ENCODE measurements around the gene SPTBN5. TPM values are rescaled to one million over a fixed set of nuclear protein-coding genes. Genes with fewer than 3 reads are reported as not detected.

SPTBN5 gene
- total and polyA plus RNA-seq, 2 experiments from 2014 or later: 0.57 to 1.1 TPM

GRCh38 chr15:41811432-41812195 lies 82.2 kb downstream of the SPTBN5 start (continued):
- TF ChIP-seq ZNF462 (CRISPR knock-in tag; IDR thresholded peaks at IDR 0.05): no peak
- no peak for TF ChIP-seq NANOG (IDR thresholded peaks at IDR 0.05; ENCODE audit: borderline replicate concordance)
- TF ChIP-seq JUNB (IDR thresholded peaks at IDR 0.05; ENCODE audit: unreplicated experiment): no peak
- TF ChIP-seq EZH2phosphoT487 (IDR thresholded peaks at IDR 0.05; ENCODE audit: unreplicated experiment): no peak

GRCh38 chr15:41810651-41811431 lies 83.0 kb downstream of the SPTBN5 start:
- Histone ChIP-seq H3K27ac (ENCODE audit: low read depth) (no peak overlapping the region), H3K4me2 (no peak overlapping the region), H3K27me3 (ENCODE audit: insufficient read depth) (no peaks in the 10 kb centered on the region), H3K4me1 (ENCODE audit: insufficient read depth) (no peaks in the 10 kb centered on the region), H2AFZ (no peak overlapping the region; the same call in 1 of the 2 replicates), H3K9me2 (ENCODE audit: insufficient read depth) (no peaks in the 10 kb centered on the region), H4K20me1 (replicated peaks; ENCODE audit: insufficient read depth) (no peaks in the 10 kb centered on the region), H3K79me2 (replicated peaks; ENCODE audit: insufficient read depth) (no peaks in the 10 kb centered on the region), H3K36me3 (ENCODE audit: insufficient read depth) (no peaks in the 10 kb centered on the region), H3K4me3 (no peak overlapping the region), H3F3A (replicated peaks; ENCODE audit: low read depth) (no peaks in the 10 kb centered on the region)
- peaks cover 7% of the 10 kb centered on the region for H3K27me3 Mint-ChIP-seq (ENCODE audit: insufficient read depth, low read depth, poor library complexity)
- H3K4me1 Mint-ChIP-seq: peaks cover 11% of the 10 kb centered on the region
- DNase-seq (ENCODE audit: low spot score): no peak
- H3K36me3 Mint-ChIP-seq (ENCODE audit: low read depth): no peaks in the 10 kb centered on the region; the same call in 2 of the 3 replicates
- H3K4me3 Mint-ChIP-seq: no peak overlapping the region
- H3K27ac Mint-ChIP-seq: no peak overlapping the region; the same call in 1 of the 2 replicates
- no peaks in the 10 kb centered on the region; the same call in 2 of the 3 replicates for H3K9me3 Mint-ChIP-seq
- peak; percentile 14 for ATAC-seq
- TF ChIP-seq STAT1 (IDR thresholded peaks at IDR 0.05; ENCODE audit: unreplicated experiment) (no peak), EZH2phosphoT487 (IDR thresholded peaks at IDR 0.05; ENCODE audit: unreplicated experiment) (no peak), ZNF331 (CRISPR knock-in tag; IDR thresholded peaks at IDR 0.05; ENCODE audit: low read depth) (no peak), ETS1 (IDR thresholded peaks at IDR 0.05) (no peak), POLR2AphosphoS5 (IDR thresholded peaks at IDR 0.05; ENCODE audit: low read depth) (no peak), NANOG (IDR thresholded peaks at IDR 0.05; ENCODE audit: borderline replicate concordance) (no peak), CREB1 (CRISPR knock-in tag; IDR thresholded peaks at IDR 0.05; ENCODE audit: low read depth) (no peak), EZH2 (IDR thresholded peaks at IDR 0.05; ENCODE audit: low read depth, unreplicated experiment) (no peak), JUNB (IDR thresholded peaks at IDR 0.05; ENCODE audit: unreplicated experiment) (no peak), REST (IDR thresholded peaks at IDR 0.05; ENCODE audit: unreplicated experiment) (no peak)
